WTC11 (cell line): ENCODE data around the gene ATPAF2. TPM values are rescaled to one million over a fixed set of nuclear protein-coding genes. Genes with fewer than 3 reads are reported as not detected.

Experiments
- ATAC-seq: fragments of 200-7000 bp; cut with Tn5 transposase; 2 replicates; pipeline ENCODE4 v1.10.0; 2021; ENCODE audit warnings: mild to moderate bottlenecking, moderate library complexity
- CTCF ChIA-PET: fragments of 300-600 bp; sonication (Branson Sonifier 250); formaldehyde crosslinking; loops from one replicate; lab custom pipeline; 2021; ENCODE audit warnings: antibody characterized with exemption; lab: Charles Lee
- POLR2A ChIA-PET: fragments of 350-600 bp; sonication (Branson Sonifier 250); formaldehyde crosslinking; loops from one replicate; lab custom pipeline; 2021; ENCODE audit warnings: antibody characterized with exemption; lab: Charles Lee
- DNase-seq: peaks from one replicate; pipeline ENCODE4 v3.0.0; 2021; ENCODE audit warnings: low spot score
- H3K27ac Mint-ChIP-seq: 2 replicates; pipeline ENCODE4 v1.8.0; 2021; ENCODE audit warnings: mixed read lengths
- H3K27me3 Mint-ChIP-seq: 2 replicates; pipeline ENCODE4 v1.8.0; 2021; ENCODE audit warnings: low read depth, mild to moderate bottlenecking, moderate library complexity, mixed read lengths
- H3K36me3 Mint-ChIP-seq: 2 replicates; pipeline ENCODE4 v1.8.0; 2021; ENCODE audit warnings: mixed read lengths
- H3K4me1 Mint-ChIP-seq: 2 replicates; pipeline ENCODE4 v1.8.0; 2022; ENCODE audit warnings: mixed read lengths
- H3K4me3 Mint-ChIP-seq: 2 replicates; pipeline ENCODE4 v1.8.0; 2021; ENCODE audit warnings: mild to moderate bottlenecking, moderate library complexity, mixed read lengths
- H3K9me3 Mint-ChIP-seq: 2 replicates; pipeline ENCODE4 v1.8.0; 2021; ENCODE audit warnings: mixed read lengths
- ATF1 ChIP-seq: sonication (generic); formaldehyde crosslinking; IDR thresholded peaks from 2 replicates; pipeline ENCODE4 v1.8.1; 2023; ENCODE audit warnings: mild to moderate bottlenecking, moderate library complexity, missing genetic modification reagents
- ATF6 ChIP-seq: sonication (generic); formaldehyde crosslinking; IDR thresholded peaks from 2 replicates; pipeline ENCODE4 v1.8.1; 2023; ENCODE audit warnings: mild to moderate bottlenecking, missing genetic modification reagents
- ERG ChIP-seq: fragments of 250-450 bp; sonication (Bioruptor Pico); IDR thresholded peaks from 2 replicates; pipeline ENCODE4 v1.8.0; 2021; ENCODE audit warnings: mild to moderate bottlenecking
- ETV6 ChIP-seq: sonication (generic); formaldehyde crosslinking; IDR thresholded peaks from 2 replicates; pipeline ENCODE4 v1.8.1; 2022; ENCODE audit warnings: mild to moderate bottlenecking, missing genetic modification reagents
- FOXP1 ChIP-seq: sonication (generic); formaldehyde crosslinking; IDR thresholded peaks from 2 replicates; pipeline ENCODE4 v1.8.0; 2022; ENCODE audit warnings: missing genetic modification reagents, mild to moderate bottlenecking, moderate library complexity, borderline replicate concordance
- GABPB1 ChIP-seq: sonication (generic); formaldehyde crosslinking; IDR thresholded peaks from 2 replicates; pipeline ENCODE4 v1.8.1; 2023; ENCODE audit warnings: mild to moderate bottlenecking, missing genetic modification reagents
- GTF2I ChIP-seq: fragments of 250-450 bp; sonication (Bioruptor Pico); conservative IDR thresholded peaks from 2 replicates; pipeline ENCODE4 v1.4.0; 2021; ENCODE audit warnings: mild to moderate bottlenecking
- IRF2 ChIP-seq: sonication (generic); formaldehyde crosslinking; IDR thresholded peaks from 2 replicates; pipeline ENCODE4 v1.8.0; 2022; ENCODE audit warnings: low read depth, missing genetic modification reagents, borderline replicate concordance
- KAT7 ChIP-seq: sonication (generic); formaldehyde crosslinking; IDR thresholded peaks from 2 replicates; pipeline ENCODE4 v1.8.1; 2023; ENCODE audit warnings: missing genetic modification reagents, mild to moderate bottlenecking, borderline replicate concordance
- NFYB ChIP-seq: sonication (generic); formaldehyde crosslinking; conservative IDR thresholded peaks from 2 replicates; pipeline ENCODE4 v1.8.0; 2022; ENCODE audit warnings: low read depth, missing genetic modification reagents
- PRDM15 ChIP-seq: sonication (generic); formaldehyde crosslinking; IDR thresholded peaks from 2 replicates; pipeline ENCODE4 v1.8.0; 2022; ENCODE audit warnings: missing genetic modification reagents
- PREB ChIP-seq: sonication (generic); formaldehyde crosslinking; IDR thresholded peaks from 2 replicates; pipeline ENCODE4 v1.8.1; 2022; ENCODE audit warnings: mild to moderate bottlenecking, missing genetic modification reagents, moderate library complexity, borderline replicate concordance
- PRRX2 ChIP-seq: fragments of 250-450 bp; sonication (Bioruptor Pico); IDR thresholded peaks from 2 replicates; pipeline ENCODE4 v1.8.0; 2021; ENCODE audit warnings: mild to moderate bottlenecking
- USF1 ChIP-seq: sonication (generic); formaldehyde crosslinking; IDR thresholded peaks from 2 replicates; pipeline ENCODE4 v1.8.0; 2022; ENCODE audit warnings: mild to moderate bottlenecking, missing genetic modification reagents
- USF2 ChIP-seq: sonication (generic); formaldehyde crosslinking; IDR thresholded peaks from 2 replicates; pipeline ENCODE4 v1.8.1; 2023; ENCODE audit warnings: mild to moderate bottlenecking, missing genetic modification reagents, moderate library complexity
- ZNF121 ChIP-seq: sonication (generic); formaldehyde crosslinking; IDR thresholded peaks from 2 replicates; pipeline ENCODE4 v1.8.0; 2023; ENCODE audit warnings: missing genetic modification reagents
- ZNF232 ChIP-seq: sonication (generic); formaldehyde crosslinking; IDR thresholded peaks from 2 replicates; pipeline ENCODE4 v1.8.0; 2022; ENCODE audit warnings: mild to moderate bottlenecking, missing genetic modification reagents
- ZNF317 ChIP-seq: sonication (generic); formaldehyde crosslinking; IDR thresholded peaks from 2 replicates; pipeline ENCODE4 v1.8.1; 2023; ENCODE audit warnings: low read depth, mild to moderate bottlenecking, moderate library complexity, missing genetic modification reagents, borderline replicate concordance
- ZNF396 ChIP-seq: fragments of 250-450 bp; sonication (Bioruptor Pico); IDR thresholded peaks from 2 replicates; pipeline ENCODE4 v1.8.0; 2021; ENCODE audit warnings: mild to moderate bottlenecking, moderate library complexity, borderline replicate concordance
- ZNF512 ChIP-seq: sonication (generic); formaldehyde crosslinking; IDR thresholded peaks from 2 replicates; pipeline ENCODE4 v1.8.1; 2022; ENCODE audit warnings: missing genetic modification reagents, borderline replicate concordance
- total RNA-seq: library from RNA; stranded (reverse); gene quantifications from 3 replicates; pipeline ENCODE4 v1.2.3, GENCODE V29; 2021

Gene ATPAF2
- total RNA-seq, 1 experiment from 2014 or later: 33.5 TPM

GRCh38 chr17:17981330-17981729 is 57.6 kb downstream of the ATPAF2 start (continued):
- TF ChIP-seq ATF6 (CRISPR knock-in tag) (no peak), ATF1 (CRISPR knock-in tag) (no peak), ZNF396 (CRISPR knock-in tag) (no peak)

- Mint-ChIP-seq H3K4me1 (no peaks in the 10 kb centered on the region), H3K36me3 (no peaks in the 10 kb centered on the region), H3K27ac (no peak overlapping the region), H3K4me3 (no peak overlapping the region), H3K27me3 (no peaks in the 10 kb centered on the region; the same call in 1 of the 2 replicates), H3K9me3 (no peaks in the 10 kb centered on the region)
- POLR2A ChIA-PET: no interaction called here
- no peak for DNase-seq
- CTCF ChIA-PET: interaction anchor here (0.7 to 2.1 kb wide), 3 partner anchors 13 to 252 kb away, joined by 3 to 7 read pairs (median 3); no protein-coding TSS in a partner anchor
- ATAC-seq: no peak
- TF ChIP-seq PRRX2 (CRISPR knock-in tag): no peak
- no peak for TF ChIP-seq USF1 (CRISPR knock-in tag)
- no peak for TF ChIP-seq ERG (CRISPR knock-in tag)
These were observed 59.2 kb downstream of the ATPAF2 start for GRCh38 chr17:17979778-17980177.

GRCh38 chr17:17978481-17979424 is 60.2 kb downstream of the ATPAF2 start:
- ChIA-PET POLR2A (no interaction called here), CTCF (no interaction called here)
- H3K9me3 Mint-ChIP-seq: no peaks in the 10 kb centered on the region
- DNase-seq: no peak
- H3K4me1 Mint-ChIP-seq: no peaks in the 10 kb centered on the region
- no peak overlapping the region for H3K4me3 Mint-ChIP-seq
- no peaks in the 10 kb centered on the region; the same call in 1 of the 2 replicates for H3K27me3 Mint-ChIP-seq
- no peak for ATAC-seq
- H3K27ac Mint-ChIP-seq: no peak overlapping the region; the same call in 1 of the 2 replicates
- no peaks in the 10 kb centered on the region for H3K36me3 Mint-ChIP-seq
- TF ChIP-seq KAT7 (CRISPR knock-in tag): no peak
- TF ChIP-seq PREB (CRISPR knock-in tag): no peak
- TF ChIP-seq IRF2 (CRISPR knock-in tag): no peak
- no peak for TF ChIP-seq ZNF121 (CRISPR knock-in tag)
- TF ChIP-seq PRDM15 (CRISPR knock-in tag): no peak
- TF ChIP-seq GABPB1 (CRISPR knock-in tag): no peak
- no peak for TF ChIP-seq USF2 (CRISPR knock-in tag)
- no peak for TF ChIP-seq ZNF232 (CRISPR knock-in tag)
- no peak for TF ChIP-seq ETV6 (CRISPR knock-in tag)
- TF ChIP-seq PRRX2 (CRISPR knock-in tag): no peak
- no peak for TF ChIP-seq NFYB
- TF ChIP-seq GTF2I (CRISPR knock-in tag): no peak
- TF ChIP-seq ZNF512 (CRISPR knock-in tag): no peak
- no peak for TF ChIP-seq FOXP1 (CRISPR knock-in tag)
- no peak for TF ChIP-seq ZNF317 (CRISPR knock-in tag)
